Astrocyte of the spinal cord (primary cell): ENCODE results near the gene YOD1.
A peak's percentile ranks its signal among the peaks of the same experiment; 100 is the strongest.

Experiments used
- DNase-seq: peaks from one replicate; pipeline ENCODE4 v3.0.0; 2011; ENCODE audit warnings: low read depth, low spot score
- H3K4me3 ChIP-seq: 2 replicates; pipeline ENCODE4 v1.5.1; 2011; ENCODE audit warnings: low read depth, mild to moderate bottlenecking, low read length, moderate library complexity
- CTCF ChIP-seq: IDR thresholded peaks from 2 replicates; pipeline ENCODE4 v1.5.1; 2012; ENCODE audit warnings: low read depth, mild to moderate bottlenecking, low read length, inconsistent platforms
- in situ Hi-C: cut with HindIII; loops from 2 replicates; pipeline ENCODE4 v1.10.0; 2017; ENCODE audit warnings: low sequenced_read_pairs

Gene YOD1

GRCh38 chr1:207058878-207059867 is 8.2 kb upstream of the YOD1 start:
- TF ChIP-seq CTCF: no peak
- no peak overlapping the region for H3K4me3 ChIP-seq
- DNase-seq: no peak
- in situ Hi-C loops: no loop called here

DNA sequence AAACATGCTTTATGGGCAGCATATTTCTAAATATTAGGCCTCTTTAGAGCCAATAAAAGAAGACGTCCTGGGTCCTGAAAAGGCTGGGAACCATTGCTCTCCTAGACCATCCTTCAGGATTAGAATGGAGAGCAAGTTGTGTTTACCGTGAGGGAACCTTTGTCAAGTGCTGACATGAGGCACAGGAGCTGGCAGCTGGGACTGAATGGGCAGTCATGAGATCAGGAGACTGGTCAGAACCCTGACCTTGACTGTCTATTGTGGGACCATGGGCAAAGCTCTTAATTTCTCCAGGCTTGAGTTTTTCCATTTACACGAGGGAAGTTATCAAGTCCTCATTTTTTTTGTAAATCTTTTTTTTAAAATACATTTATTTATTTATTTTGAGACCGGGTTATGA is 7.2 kb upstream of the YOD1 start:
- TF ChIP-seq CTCF: no peak
- in situ Hi-C loops: no loop called here
- no peak overlapping the region for H3K4me3 ChIP-seq
- no peak for DNase-seq

DNA sequence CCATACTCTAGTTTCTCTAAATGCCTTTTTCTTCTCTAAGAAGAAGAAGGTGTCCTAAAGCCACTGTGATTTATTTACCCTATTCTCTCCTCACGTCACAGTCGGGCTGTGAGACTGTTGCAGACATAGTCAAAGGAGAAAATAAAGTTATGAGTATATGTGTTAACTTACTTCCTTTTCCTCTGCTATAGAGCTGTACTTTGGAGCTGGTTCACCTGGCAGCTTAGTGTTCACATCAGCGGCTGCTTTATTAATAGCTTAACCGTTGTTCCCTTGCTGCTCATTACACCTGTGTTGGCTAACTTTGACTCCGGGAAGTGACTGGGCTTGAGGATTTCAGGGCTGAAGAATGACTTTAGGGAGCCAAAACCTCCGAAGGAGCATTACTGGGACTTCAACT is 5.7 kb upstream of the YOD1 start:
- no peak for TF ChIP-seq CTCF
- in situ Hi-C loops: no loop called here
- no peak for DNase-seq
- no peak overlapping the region for H3K4me3 ChIP-seq

GRCh38 chr1:207055386-207056001 is 4.5 kb upstream of the YOD1 start:
- H3K4me3 ChIP-seq: no peak overlapping the region
- no peak for DNase-seq
- in situ Hi-C loops: no loop called here
- TF ChIP-seq CTCF: no peak

DNA sequence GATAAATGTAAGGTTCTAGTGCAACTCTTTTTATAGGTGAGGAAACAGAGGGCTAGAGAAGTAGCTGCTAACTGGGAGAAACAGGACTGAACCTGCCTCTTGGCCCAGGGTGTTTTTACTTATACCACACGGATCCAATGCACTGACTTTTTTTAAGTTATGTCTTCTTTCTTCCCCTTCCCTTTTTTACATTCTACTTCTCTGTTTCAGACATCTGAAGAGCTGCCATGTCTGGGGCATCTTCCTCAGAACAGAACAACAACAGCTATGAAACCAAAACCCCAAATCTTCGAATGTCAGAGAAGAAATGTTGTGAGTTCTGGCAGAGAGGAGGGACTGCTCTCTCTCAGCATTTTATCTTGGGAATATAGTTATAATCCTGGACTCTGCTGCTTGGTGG is 3.5 kb upstream of the YOD1 start:
- DNase-seq: no peak
- TF ChIP-seq CTCF: no peak
- no peak overlapping the region for H3K4me3 ChIP-seq
- in situ Hi-C loops: no loop called here

GRCh38 chr1:207052911-207053769 is 2.1 kb upstream of the YOD1 start, which contains the start of gene PFKFB2:
Gene PFKFB2, plus strand, starts transcription at chr1:207053275. Its CDS starts 1,443 bp downstream, at chr1:207054718.
- peak within 1 kb of the TSS; percentile 68 for H3K4me3 ChIP-seq
- peak; percentile 94 for DNase-seq
- in situ Hi-C loops: no loop called here
- no peak for TF ChIP-seq CTCF
